Panc1 (cell line): ENCODE data around the gene CARM1. TPM values are rescaled to one million over a fixed set of nuclear protein-coding genes. Genes with fewer than 3 reads are reported as not detected.

Experiments
- ATAC-seq: fragments of 200-7000 bp; cut with Tn5 transposase; 2 replicates; pipeline ENCODE4 v1.9.1; 2020; ENCODE audit warnings: mild to moderate bottlenecking, moderate library complexity
- BruUV-seq: library from RNA; stranded (reverse); fragments of 400-500 nt; replicated peaks from 2 replicates; lab custom pipeline; 2021; lab: Mats Ljungman, UMichigan
- CTCF ChIA-PET: fragments of 300-600 bp; sonication (Branson Sonifier 250); formaldehyde crosslinking; loops from one replicate; lab custom pipeline; 2022; ENCODE audit warnings: antibody characterized with exemption; lab: Charles Lee
- POLR2A ChIA-PET: fragments of 300-600 bp; sonication (Branson Sonifier 250); formaldehyde crosslinking; loops from one replicate; lab custom pipeline; 2022; ENCODE audit warnings: antibody characterized with exemption; lab: Charles Lee
- DNase-seq: peaks from one replicate; pipeline ENCODE4 v3.0.0-alpha.2; 2010; ENCODE audit warnings: low read depth, low spot score
- H3K27ac ChIP-seq: 2 replicates; pipeline ENCODE4 v1.5.1; 2011; ENCODE audit warnings: mild to moderate bottlenecking, low read length, inconsistent platforms
- H3K27me3 ChIP-seq: fragments of 200-500 bp; sonication (Bioruptor generic); 2 replicates; pipeline ENCODE4 v1.6.0; 2014; ENCODE audit warnings: low read length, inconsistent platforms; ENCODE audit not compliant: control insufficient read depth, insufficient read depth
- H3K36me3 ChIP-seq: fragments of 200-500 bp; sonication (Bioruptor generic); 2 replicates; pipeline ENCODE4 v1.5.1; 2014; ENCODE audit warnings: inconsistent platforms, mild to moderate bottlenecking, low read length, moderate library complexity; ENCODE audit not compliant: control insufficient read depth, insufficient read depth
- H3K4me1 ChIP-seq: 2 replicates; pipeline ENCODE4 v1.5.1; 2011; ENCODE audit warnings: inconsistent platforms, mild to moderate bottlenecking, low read length, moderate library complexity; ENCODE audit not compliant: control insufficient read depth, insufficient read depth
- H3K4me3 ChIP-seq, 2 experiments: 2 replicates each; pipeline ENCODE4 v1.5.1; 2011 to 2012; ENCODE audit warnings: low read depth in 2 of 2, low read length in 2 of 2, mild to moderate bottlenecking in 2 of 2, inconsistent platforms in 1 of 2, moderate library complexity in 1 of 2
- H3K9me3 ChIP-seq: fragments of 200-500 bp; sonication (Bioruptor generic); 2 replicates; pipeline ENCODE4 v1.5.1; 2014; ENCODE audit warnings: low read depth, mild to moderate bottlenecking, inconsistent platforms, low read length, moderate library complexity; ENCODE audit not compliant: control insufficient read depth, insufficient read depth
- CTCF ChIP-seq: fragments of 450-650 bp; IDR thresholded peaks from 2 replicates; pipeline ENCODE4 v1.5.1; 2017; ENCODE audit warnings: mild to moderate bottlenecking
- POLR2AphosphoS5 ChIP-seq: IDR thresholded peaks from 2 replicates; pipeline ENCODE4 v1.6.1; 2012; ENCODE audit warnings: mild to moderate bottlenecking, low read depth, low read length, moderate library complexity
- SIN3A ChIP-seq: IDR thresholded peaks from 2 replicates; pipeline ENCODE4 v1.6.1; 2012; ENCODE audit warnings: low read depth, mild to moderate bottlenecking, low read length, moderate library complexity, borderline replicate concordance; ENCODE audit not compliant: insufficient read depth
- TCF7L2 ChIP-seq: IDR thresholded peaks from 2 replicates; pipeline ENCODE4 v1.6.1; 2011; ENCODE audit warnings: mild to moderate bottlenecking, low read depth, low read length, inconsistent platforms
- in situ Hi-C: cut with HindIII; loops from 2 replicates; pipeline ENCODE4 v1.10.0; 2016; ENCODE audit warnings: low sequenced_read_pairs, low pct_unique_long_range_greater_than_20kb
- intact Hi-C: fragments of 100-400 bp; cut with micrococcal nuclease; formaldehyde crosslinking; loops from one replicate; pipeline ENCODE4 v1.10.0; 2022; ENCODE audit not compliant: unreplicated experiment
- total RNA-seq: library from RNA; stranded (reverse); gene quantifications from one replicate; pipeline ENCODE4 v1.2.1, GENCODE V29; 2021; ENCODE audit not compliant: unreplicated experiment
- TF ChIP-seq, protein P1 (sequence below), 2 experiments: IDR thresholded peaks; 2 replicates each; pipeline ENCODE4 v1.6.1; 2011 to 2012; ENCODE audit warnings: low read depth in 2 of 2, control low read depth in 1 of 2, low read length in 1 of 2, mild to moderate bottlenecking in 1 of 2, moderate library complexity in 1 of 2; ENCODE audit not compliant: insufficient read depth in 1 of 2

Gene CARM1
- total RNA-seq, 1 experiment from 2014 or later, result 44.9 TPM

DNA sequence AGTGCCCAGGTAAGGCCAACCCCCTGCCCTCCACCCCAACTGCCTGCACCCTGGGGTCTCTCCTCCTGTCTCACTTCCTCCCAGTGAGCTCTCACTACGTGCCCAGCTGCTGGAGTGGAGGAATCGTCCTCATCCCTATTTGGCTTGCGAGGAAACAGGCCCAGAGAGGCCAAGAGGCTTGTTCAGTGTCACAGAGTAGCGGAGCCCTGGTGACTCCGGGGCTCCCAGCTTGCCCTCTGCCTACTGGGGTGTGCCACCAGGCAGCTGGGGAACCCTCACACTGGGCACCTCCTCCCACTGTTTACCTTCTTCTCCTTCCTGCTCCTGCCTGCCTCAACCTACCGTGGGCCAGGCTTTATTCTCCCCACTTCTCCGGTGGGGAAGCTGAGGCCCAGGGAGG is 41.0 kb upstream of the CARM1 start:
- POLR2A ChIA-PET, result interaction anchor here (0.6 kb wide), 1 partner anchor 15 kb away, joined by 9 read pairs; no protein-coding TSS in a partner anchor
- no peak for DNase-seq
- Histone ChIP-seq H3K4me3 (no peak overlapping the region), H3K36me3 (no peaks in the 10 kb centered on the region), H3K9me3 (no peaks in the 10 kb centered on the region), H3K27me3 (no peaks in the 10 kb centered on the region), H3K4me1 (no peaks in the 10 kb centered on the region), H3K27ac (no peak overlapping the region)
- intact Hi-C loops, result no loop called here
- TF ChIP-seq, protein P1, sequence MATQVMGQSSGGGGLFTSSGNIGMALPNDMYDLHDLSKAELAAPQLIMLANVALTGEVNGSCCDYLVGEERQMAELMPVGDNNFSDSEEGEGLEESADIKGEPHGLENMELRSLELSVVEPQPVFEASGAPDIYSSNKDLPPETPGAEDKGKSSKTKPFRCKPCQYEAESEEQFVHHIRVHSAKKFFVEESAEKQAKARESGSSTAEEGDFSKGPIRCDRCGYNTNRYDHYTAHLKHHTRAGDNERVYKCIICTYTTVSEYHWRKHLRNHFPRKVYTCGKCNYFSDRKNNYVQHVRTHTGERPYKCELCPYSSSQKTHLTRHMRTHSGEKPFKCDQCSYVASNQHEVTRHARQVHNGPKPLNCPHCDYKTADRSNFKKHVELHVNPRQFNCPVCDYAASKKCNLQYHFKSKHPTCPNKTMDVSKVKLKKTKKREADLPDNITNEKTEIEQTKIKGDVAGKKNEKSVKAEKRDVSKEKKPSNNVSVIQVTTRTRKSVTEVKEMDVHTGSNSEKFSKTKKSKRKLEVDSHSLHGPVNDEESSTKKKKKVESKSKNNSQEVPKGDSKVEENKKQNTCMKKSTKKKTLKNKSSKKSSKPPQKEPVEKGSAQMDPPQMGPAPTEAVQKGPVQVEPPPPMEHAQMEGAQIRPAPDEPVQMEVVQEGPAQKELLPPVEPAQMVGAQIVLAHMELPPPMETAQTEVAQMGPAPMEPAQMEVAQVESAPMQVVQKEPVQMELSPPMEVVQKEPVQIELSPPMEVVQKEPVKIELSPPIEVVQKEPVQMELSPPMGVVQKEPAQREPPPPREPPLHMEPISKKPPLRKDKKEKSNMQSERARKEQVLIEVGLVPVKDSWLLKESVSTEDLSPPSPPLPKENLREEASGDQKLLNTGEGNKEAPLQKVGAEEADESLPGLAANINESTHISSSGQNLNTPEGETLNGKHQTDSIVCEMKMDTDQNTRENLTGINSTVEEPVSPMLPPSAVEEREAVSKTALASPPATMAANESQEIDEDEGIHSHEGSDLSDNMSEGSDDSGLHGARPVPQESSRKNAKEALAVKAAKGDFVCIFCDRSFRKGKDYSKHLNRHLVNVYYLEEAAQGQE (IDR thresholded peaks at IDR 0.05; ENCODE audit: insufficient read depth in 1 of 2, low read depth in 2 of 2, low read length in 1 of 2), result no peak
- TF ChIP-seq TCF7L2, result no peak
- BruUV-seq, result no TSS peak
- CTCF ChIA-PET, result interaction anchor here (1.0 kb wide), 1 partner anchor 10 kb away, joined by 3 read pairs; no protein-coding TSS in a partner anchor
- in situ Hi-C loops, result no loop called here
- ATAC-seq, result no peak

DNA sequence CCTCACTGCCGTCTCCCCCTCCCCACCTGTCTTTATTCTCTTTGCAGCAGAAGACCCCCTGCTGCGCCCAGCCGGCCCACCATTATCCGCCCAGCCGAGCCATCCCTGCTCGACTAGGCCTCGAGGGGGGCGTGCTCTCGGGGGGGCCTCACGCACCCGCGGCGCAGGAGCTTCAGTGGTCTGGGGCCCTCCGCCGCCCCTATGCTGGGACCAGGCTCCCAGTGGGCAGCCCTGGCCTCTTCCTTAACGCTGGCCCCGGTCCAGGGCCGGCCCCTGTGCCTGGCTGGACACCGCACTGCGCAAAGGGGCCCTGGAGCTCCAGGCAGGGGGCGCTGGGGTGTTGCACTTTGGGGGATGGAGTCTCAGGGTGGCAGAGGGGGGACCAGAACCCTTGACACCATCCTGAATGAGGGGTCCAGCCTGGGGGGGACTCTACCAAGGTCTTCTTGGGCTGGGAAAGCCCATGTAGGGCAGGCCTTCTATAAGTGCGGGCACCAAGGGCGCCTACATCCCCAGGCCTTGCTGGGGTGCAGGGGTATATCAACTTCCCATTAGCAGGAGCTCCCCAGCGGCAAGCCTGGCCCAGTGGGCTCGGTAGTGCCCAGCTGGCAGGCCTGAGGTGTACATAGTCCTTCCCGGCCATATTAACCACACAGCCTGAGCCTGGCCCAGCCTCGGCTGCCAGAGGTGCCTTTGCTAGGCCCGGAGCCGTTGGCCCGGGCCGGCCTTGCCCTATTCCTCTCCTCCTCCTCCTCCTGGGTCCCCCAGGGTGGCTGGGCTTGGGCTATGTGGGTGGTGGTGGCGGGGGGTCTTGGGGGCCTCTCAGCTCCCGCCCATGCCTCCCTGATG is 40.2 kb upstream of the CARM1 start:
- no peak for TF ChIP-seq POLR2AphosphoS5
- no peak for TF ChIP-seq SIN3A
- TF ChIP-seq CTCF, result no peak; the same call in 1 of the 2 replicates
- TF ChIP-seq TCF7L2, result no peak
- TF ChIP-seq, protein P1 (IDR thresholded peaks at IDR 0.05; ENCODE audit: insufficient read depth in 1 of 2, low read depth in 2 of 2, low read length in 1 of 2), result no peak
- no peaks in the 10 kb centered on the region for H3K9me3 ChIP-seq
- no TSS peak for BruUV-seq
- no peak overlapping the region for H3K4me3 ChIP-seq
- H3K27ac ChIP-seq, result no peak overlapping the region
- ChIA-PET CTCF (no interaction called here), POLR2A (interaction anchor here (0.6 kb wide), 1 partner anchor 14 kb away, joined by 9 read pairs; no protein-coding TSS in a partner anchor)
- no peaks in the 10 kb centered on the region for H3K27me3 ChIP-seq
- in situ Hi-C loops (no loop called here), intact Hi-C loops (no loop called here)
- H3K36me3 ChIP-seq, result no peaks in the 10 kb centered on the region
- no peak for ATAC-seq
- no peak for DNase-seq
- no peaks in the 10 kb centered on the region for H3K4me1 ChIP-seq
